AG04450 (cell line): ENCODE results near the gene HES5. TPM values are rescaled to one million over a fixed set of nuclear protein-coding genes. Genes with fewer than 3 reads are reported as not detected.

ENCODE experiments used
- CTCF ChIA-PET: fragments of 300-600, 350-600 bp; formaldehyde crosslinking; extraction: SDS; loops from one replicate; lab custom pipeline; 2022; ENCODE audit warnings: antibody characterized with exemption, inconsistent platforms; lab: Charles Lee
- POLR2A ChIA-PET: fragments of 350-600 bp; formaldehyde crosslinking; extraction: SDS; loops from one replicate; lab custom pipeline; 2021; ENCODE audit warnings: antibody characterized with exemption, inconsistent platforms; lab: Yijun Ruan, JAX
- DNase-seq: peaks from one replicate; pipeline ENCODE4 v3.0.0-alpha.2; 2011; ENCODE audit warnings: low read depth, low spot score
- H3K27ac ChIP-seq: one replicate; pipeline ENCODE4 v1.5.1; 2012; ENCODE audit warnings: low read depth, low read length, control low read depth
- H3K27me3 ChIP-seq: one replicate; pipeline ENCODE4 v1.6.0; 2012; ENCODE audit warnings: low read length; ENCODE audit not compliant: control insufficient read depth, insufficient read depth
- H3K4me3 ChIP-seq: 2 replicates; pipeline ENCODE4 v1.5.1; 2011; ENCODE audit warnings: mild to moderate bottlenecking, low read depth, low read length, control low read depth
- H3K9me3 ChIP-seq: 2 replicates; pipeline ENCODE4 v1.5.1; 2012; ENCODE audit warnings: low read length; ENCODE audit not compliant: control insufficient read depth, insufficient read depth
- polyA plus RNA-seq: library from polyadenylated mRNA; depleted of rRNA; stranded (reverse); fragments of >200 nt; gene quantifications from 2 replicates; pipeline ENCODE4 v1.2.3, GENCODE V29; 2011
- TF ChIP-seq, protein P1 (sequence below): IDR thresholded peaks from 2 replicates; pipeline ENCODE4 v1.5.1; 2011; ENCODE audit warnings: low read depth, low read length, control low read depth, inconsistent platforms

The HES5 gene
- polyA plus RNA-seq, 1 experiment: not detected

DNA sequence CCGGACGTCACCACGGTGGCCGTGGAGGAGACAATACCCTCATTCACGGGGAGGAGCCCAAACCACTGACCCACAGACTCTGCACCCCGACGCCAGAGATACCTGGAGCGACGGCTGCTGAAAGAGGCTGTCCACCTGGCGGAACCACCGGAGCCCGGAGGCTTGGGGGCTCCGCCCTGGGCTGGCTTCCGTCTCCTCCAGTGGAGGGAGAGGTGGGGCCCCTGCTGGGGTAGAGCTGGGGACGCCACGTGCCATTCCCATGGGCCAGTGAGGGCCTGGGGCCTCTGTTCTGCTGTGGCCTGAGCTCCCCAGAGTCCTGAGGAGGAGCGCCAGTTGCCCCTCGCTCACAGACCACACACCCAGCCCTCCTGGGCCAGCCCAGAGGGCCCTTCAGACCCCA, 33.1 kb upstream of the HES5 start:
- peaks cover 23% of the 10 kb centered on the region for H3K27me3 ChIP-seq
- TF ChIP-seq, protein P1, sequence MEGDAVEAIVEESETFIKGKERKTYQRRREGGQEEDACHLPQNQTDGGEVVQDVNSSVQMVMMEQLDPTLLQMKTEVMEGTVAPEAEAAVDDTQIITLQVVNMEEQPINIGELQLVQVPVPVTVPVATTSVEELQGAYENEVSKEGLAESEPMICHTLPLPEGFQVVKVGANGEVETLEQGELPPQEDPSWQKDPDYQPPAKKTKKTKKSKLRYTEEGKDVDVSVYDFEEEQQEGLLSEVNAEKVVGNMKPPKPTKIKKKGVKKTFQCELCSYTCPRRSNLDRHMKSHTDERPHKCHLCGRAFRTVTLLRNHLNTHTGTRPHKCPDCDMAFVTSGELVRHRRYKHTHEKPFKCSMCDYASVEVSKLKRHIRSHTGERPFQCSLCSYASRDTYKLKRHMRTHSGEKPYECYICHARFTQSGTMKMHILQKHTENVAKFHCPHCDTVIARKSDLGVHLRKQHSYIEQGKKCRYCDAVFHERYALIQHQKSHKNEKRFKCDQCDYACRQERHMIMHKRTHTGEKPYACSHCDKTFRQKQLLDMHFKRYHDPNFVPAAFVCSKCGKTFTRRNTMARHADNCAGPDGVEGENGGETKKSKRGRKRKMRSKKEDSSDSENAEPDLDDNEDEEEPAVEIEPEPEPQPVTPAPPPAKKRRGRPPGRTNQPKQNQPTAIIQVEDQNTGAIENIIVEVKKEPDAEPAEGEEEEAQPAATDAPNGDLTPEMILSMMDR: no peak
- POLR2A ChIA-PET: no interaction called here
- no peaks in the 10 kb centered on the region; the same call in 1 of the 2 replicates for H3K9me3 ChIP-seq
- CTCF ChIA-PET: interaction anchor here (1.5 kb wide), 1 partner anchor 15 kb away, joined by 3 read pairs; no protein-coding TSS in a partner anchor
- no peak overlapping the region for H3K27ac ChIP-seq
- DNase-seq: no peak
- H3K4me3 ChIP-seq: no peak overlapping the region

DNA sequence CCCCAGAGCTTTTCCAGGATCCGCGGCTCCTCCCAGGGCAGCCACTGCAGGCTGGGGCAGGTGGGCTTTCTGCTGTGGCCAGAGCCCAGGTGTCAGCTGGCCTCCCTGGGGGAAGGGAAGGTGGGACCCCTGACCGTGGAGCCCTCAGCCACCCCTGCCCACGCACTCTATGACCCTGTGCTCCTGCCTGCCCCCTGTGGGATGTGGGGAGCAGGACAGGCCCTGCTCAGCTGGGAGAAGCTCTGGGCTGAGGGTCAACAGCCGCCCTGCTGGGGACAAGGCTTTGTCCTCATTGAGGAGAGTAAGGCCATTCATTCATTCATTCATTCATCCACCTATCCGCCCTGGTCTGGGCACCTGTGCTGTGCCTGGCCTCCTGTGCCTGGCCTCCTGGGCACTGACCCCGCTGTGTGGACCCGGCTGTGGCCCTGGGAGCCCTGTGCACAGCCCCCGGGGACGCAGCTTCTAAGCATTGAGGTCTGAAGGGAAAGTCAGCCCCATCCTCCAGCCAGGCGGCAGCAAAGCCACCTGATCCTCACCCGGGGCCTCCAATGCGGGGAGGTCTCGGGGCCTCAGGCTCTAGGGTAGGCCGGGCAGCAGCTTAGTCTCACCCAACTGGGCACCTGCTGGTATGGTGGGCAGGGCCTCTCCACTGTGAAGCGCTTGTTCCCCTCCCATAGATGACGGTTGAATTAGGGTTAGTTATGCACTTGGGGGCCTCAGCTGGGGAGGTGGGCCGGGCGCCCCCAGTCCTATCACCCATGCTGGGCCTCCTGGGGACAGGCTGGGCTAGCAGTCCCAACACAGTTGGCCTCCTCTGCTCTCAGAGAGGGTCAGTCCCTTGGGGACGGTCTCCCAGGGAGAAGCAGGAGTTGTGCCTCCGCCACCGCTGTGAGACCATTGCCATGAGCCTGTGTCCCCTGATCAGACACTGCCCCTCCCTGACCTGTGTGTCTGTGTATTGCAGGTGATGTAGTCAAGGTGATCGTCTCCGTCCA, 32.1 kb upstream of the HES5 start:
- Histone ChIP-seq H3K9me3 (no peaks in the 10 kb centered on the region; the same call in 1 of the 2 replicates), H3K27me3 (peaks cover 23% of the 10 kb centered on the region), H3K4me3 (no peak overlapping the region), H3K27ac (no peak overlapping the region)
- DNase-seq: no peak
- CTCF ChIA-PET: no interaction called here
- TF ChIP-seq, protein P1: no peak
- POLR2A ChIA-PET: no interaction called here

DNA sequence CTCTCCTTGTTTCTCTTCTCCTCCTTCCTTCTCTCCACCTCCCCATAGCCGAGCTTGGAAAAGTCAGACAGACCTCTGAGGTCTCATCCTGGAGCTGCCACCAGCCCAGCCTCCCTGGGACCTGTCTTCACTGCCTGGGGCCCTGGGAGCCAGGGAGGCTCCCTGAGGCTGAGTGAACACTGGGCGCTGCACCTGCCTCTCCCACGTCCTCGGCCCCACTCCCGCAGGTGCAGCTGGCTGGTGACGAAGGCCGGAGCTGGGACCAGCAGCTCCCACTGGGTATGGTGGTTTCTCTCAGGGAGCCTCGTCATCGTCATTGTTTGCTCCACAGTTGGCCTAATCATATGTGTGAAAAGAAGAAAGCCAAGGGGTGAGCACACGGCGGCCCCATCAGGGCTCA, 31.4 kb upstream of the HES5 start:
- Histone ChIP-seq H3K27ac (no peak overlapping the region), H3K4me3 (no peak overlapping the region), H3K27me3 (peaks cover 23% of the 10 kb centered on the region), H3K9me3 (no peaks in the 10 kb centered on the region; the same call in 1 of the 2 replicates)
- TF ChIP-seq, protein P1: no peak
- ChIA-PET POLR2A (no interaction called here), CTCF (no interaction called here)
- no peak for DNase-seq

DNA sequence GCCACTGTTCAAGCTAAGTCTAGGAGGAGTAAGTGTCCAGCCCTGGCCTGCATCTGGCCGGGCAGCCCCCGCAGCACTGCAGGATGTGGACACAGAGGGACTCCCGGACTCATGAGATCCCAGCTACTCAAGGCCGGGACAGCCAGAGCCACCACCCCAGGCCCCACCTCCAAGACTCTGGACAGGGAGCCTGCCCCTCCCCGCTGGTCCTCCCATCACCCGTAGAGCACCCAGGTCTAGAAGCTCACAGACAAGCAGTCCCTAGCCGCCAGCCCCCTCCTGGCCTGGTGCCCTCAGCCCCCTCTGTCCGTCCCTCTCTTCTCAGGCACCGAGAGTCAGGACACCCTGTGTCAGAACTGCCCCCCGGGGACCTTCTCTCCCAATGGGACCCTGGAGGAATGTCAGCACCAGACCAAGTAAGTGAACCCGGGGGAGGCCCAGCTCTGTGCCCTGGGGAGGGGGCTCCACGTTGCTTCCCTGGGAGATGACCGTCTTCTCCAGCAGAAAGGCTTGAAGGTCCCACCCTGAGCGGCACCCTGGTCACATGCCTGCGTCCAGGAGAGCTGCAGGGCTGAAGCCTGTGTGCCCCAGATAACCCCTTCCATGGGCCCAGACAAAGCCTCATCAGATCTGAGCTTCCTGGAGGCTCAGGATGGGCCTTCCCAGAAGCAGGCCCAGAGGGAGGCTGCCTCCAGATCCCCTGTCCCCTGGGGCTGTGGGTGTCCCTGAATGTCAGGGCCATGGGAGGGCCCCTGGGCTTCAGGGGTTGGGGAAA, 30.4 kb upstream of the HES5 start:
- no peak overlapping the region for H3K4me3 ChIP-seq
- H3K9me3 ChIP-seq: no peaks in the 10 kb centered on the region; the same call in 1 of the 2 replicates
- H3K27ac ChIP-seq: no peak overlapping the region
- DNase-seq: no peak
- peaks cover 15% of the 10 kb centered on the region for H3K27me3 ChIP-seq
- TF ChIP-seq, protein P1: no peak
- POLR2A ChIA-PET: no interaction called here
- CTCF ChIA-PET: no interaction called here
